Activated CD4-positive, alpha-beta T cell treated with anti-CD3 and anti-CD28 coated beads for 24 hours (primary cell): ENCODE data around the gene RIPOR3.
"Not testable (repeated sequence)": the region's sequence is repeated elsewhere in the genome, so short reads cannot be mapped to it uniquely, and the experiment has no call there.

Experiments used
- DNase-seq, 2 donors: peaks; one replicate each; pipeline ENCODE4 v3.0.0-alpha.2; 2020; ENCODE audit warnings: low read depth in 2 of 2

The RIPOR3 gene

DNA sequence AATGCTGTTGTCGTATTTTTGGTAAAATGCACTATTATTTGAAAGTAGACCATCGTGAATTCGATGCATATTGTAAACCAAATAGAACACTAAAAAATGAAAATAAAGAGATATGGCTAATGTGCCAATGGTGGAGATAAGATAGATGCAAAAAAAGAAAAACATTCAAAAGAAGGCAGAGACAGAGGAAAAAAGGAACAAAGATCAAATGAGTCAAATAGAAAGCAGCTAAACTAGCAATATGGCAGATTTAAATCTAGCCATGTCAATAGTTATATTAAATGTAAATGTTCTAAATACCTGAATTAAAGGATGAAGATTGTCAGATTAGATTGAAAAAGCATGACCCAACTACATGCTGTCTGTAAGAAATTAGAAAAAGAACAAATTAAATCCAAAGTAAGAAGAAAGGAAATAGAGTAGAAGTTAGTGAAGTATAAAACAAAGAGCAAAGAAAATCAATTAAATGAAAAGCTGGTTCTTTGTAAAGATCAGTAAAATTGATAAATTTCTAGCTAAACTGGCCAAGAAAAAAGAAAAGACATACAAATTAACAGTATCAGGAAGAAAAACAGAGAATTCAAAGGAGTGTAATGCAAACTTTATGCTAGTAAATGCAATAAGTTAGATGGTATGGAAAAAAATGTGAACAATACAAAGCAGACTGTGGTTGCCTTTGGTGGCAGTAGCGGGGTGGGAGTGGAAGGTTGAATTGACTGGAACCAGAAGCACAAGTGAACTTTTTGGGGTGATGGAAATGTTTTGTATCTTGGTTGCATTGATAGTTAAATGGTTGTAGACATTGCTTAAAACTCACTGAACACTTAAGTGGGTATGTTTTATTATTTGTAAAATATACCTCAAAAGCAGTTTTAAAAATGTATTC is 136.4 kb downstream of the RIPOR3 start:
- DNase-seq: no peak

DNA sequence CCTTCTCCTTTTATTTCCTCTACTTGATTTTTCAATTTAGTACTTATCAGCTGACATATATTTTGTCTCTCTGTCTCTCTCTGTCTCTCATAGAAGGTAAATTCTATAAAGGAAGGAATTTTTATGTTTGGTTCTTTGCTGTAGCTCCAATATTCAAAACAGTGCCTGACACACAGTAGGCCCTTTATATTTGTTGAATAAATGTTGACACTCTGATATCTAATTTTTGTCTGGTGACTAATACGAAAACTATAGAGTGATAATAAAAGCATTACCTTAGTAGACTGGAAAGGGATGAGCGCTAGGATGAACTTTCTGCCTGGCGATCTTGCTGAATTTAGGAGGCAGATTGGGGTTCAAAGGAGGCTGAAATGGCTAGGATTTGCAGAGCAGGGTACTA is 138.4 kb downstream of the RIPOR3 start:
- DNase-seq: no peak

DNA sequence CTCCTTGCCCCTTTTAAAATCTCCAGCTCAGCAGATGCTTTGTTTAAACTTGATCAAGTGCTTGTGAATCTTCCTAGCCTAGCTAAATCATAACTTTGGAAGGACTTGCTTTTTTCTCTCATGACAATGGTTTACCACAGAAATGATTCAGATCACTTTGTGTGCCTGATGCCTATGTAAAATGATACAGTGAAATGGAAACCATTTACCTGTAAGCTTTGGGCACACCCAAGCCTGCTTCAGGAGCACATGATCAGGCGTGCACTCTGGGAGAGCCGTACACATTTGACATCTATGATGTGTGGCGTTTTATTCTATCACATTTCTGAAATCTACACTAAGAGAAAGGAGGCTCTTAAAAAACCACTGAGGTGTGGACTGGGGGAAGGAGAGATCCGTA is 140.1 kb downstream of the RIPOR3 start:
- DNase-seq: no peak

DNA sequence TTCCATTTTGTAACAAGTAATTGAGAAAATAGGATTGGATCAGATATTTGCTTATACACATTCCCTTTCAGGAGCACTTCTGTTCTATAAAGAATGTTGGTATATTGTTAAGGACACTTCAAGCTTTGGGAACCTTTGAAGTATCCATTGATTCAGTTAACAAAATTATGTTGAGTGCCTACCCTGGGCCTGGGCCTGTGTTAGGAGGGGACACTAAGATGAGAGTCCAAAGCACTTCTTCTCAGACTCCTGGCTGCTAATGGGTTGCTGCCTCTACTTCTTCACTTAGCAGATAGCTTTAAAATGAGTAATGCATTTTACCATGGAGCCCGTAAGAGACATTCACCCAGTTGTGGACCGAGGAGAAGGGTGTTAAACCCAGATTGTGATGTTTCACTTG is 140.8 kb downstream of the RIPOR3 start:
- DNase-seq: no peak

DNA sequence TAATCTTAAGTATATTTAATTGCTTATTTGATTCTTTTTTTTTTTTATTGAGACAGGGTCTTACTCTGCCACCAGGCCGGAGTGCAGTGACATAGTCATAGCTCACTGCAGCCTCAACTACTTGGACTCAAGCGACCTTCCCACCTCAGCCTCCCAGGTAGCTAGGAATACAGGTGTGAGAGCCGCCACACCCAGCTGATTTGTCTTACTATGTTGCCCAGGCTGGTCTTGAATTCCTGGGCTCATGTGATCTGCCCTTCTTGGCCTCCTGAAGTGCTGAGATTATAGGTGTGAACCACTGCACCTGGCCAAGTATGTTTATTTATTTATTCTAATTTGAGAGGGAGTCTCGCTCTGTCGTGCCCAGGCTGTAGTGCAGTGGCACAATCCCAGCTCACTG is 142.9 kb downstream of the RIPOR3 start:
- no peak for DNase-seq

DNA sequence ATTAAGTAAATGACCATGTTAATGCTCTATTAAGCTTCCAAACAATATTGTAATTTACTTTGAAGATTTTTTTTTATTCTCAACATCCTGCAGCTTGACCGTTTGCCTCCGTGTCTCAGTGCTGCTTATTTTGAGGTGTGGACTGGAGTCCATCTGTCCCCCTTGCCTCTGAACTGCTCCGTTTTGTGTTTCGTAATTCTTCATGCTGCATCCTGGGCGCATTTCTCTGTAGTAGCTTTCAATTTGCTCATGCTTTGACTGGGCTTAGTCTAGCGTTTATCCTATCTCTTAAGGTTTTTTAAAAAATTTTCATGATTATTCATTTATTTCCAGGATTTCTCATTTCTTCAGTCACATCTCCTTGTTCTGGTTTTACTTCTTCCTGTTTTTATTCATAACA is 143.4 kb downstream of the RIPOR3 start:
- no peak for DNase-seq

DNA sequence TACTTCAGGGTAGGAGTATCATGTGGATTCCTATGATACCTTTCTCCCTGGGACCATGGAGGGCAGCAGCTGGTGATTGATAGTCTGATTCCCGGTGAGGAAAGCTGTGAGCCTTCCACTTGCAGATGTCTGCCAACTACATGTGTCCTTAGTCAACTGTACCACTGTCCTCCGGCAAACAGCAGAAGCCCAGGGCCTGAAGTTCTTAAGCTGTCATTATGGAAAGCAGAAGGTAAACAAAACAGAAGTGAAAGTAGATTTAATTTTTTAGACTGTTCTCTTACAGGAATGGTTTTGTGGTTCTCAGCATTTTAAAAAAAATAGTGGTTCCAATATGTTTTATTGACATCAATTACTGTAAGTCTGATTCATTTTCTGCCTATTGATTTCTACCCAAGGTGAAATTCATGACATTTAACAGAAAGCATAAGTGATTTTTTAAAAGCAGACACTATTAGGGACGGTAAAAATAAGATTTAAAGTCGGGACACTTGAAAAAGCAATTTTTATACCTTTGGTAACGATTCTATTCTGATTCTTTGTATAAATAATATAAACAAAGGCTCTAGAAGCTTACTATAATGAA is 144.5 kb downstream of the RIPOR3 start:
- DNase-seq: no peak

DNA sequence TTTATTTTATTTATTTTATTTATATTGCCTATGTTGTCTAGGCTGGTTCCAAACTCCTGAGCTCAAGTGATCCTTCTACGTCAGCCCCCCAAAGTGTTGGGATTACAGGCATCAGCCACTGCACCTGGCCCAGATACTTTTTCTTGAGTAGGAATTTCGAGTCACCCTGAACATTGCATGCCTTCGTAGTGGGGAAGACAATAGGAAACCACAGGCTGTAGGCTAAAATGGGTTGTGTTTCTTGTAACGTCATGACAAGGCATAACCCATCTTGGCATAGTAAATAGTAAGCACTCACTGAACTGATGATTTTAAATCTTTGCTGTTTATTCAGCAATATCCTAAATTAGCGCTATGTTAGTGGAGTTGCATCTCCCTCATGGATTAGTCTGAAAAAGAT is 146.2 kb downstream of the RIPOR3 start:
- DNase-seq: no peak

DNA sequence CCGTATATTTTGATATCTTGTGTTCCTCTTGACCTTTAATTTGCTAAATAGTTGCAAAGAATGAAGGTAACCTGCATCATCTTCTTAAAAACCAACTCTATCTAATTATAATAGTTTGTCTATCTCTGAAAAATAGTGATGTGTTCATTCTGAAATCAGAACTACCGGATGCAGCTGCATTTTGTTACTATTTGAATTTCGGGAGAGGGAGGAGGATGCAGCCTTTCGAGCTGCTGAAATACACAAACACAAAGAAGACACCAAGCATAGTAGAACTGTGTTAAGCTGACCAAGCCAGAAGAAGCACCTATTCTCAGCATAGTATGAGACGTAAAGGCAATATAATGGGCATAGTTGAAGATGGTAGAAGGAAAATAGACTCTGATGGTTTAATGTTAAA is 148.0 kb downstream of the RIPOR3 start:
- DNase-seq: no peak

DNA sequence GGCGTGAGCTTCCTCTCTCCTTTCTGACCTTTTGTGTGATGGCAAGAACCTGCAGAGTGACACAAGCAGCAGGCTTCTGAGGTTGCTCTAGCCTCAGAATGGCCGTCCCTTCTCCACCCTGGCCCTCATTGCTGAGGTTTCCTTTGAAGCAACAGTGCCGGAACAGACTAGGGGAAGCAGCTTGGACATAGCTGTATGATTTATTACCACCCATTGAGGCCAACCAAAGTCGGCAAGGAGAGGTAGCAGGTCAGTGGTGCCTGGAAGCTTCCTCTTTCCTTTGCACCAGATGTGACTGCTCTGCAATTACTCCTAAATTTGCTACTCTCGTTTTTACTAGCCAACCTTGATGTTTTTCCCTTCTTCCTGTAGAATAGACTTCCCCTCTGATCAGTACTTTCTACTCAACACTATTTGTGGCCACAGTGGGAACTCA is 149.7 kb downstream of the RIPOR3 start:
- no peak for DNase-seq

DNA sequence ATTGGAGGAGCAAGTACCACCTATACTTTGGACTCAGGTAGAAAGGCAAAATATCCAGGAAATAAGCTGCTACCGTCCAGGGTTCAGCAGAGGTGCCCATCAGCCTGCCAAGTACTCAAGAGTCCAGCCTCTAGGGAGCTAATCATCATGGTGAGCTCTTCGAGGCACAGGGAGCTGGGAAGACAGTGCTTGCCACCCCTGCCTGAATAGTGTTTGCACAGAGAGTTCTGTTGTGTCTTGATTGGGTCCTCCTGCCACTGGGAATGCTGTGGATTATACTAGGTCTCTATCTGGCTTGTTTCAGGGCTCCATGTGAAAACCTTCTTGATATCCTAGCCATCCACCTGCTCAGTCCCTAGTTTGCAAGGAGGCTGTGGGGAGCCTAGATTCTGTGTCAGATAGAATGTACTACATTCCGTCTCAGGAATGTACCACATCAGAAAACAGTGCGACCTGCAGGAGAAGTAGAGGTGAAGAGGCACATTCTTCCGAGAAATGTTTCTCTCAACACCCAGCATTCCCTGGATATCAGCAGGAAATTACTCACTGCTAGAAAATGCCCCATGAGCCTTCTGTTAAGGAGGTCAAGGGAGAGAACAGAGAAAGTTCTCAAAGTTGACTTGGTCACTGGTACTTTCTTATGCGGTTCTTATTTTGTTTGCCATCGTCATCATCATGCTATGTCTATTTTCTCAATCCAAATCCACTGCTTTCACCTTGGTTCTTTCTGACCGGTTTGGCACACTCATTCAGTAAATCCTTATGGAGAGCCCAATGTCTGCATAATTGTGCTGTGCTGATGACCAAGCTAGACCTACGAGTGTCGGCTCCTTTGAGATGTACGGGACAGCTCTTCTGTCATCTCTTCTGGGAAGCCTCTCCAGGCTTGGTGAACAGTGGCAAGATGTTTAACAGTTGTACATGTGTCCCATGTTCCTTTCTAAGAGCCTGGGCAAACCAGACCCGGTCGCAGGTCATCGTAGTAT is 150.4 kb downstream of the RIPOR3 start:
- DNase-seq: no peak

DNA sequence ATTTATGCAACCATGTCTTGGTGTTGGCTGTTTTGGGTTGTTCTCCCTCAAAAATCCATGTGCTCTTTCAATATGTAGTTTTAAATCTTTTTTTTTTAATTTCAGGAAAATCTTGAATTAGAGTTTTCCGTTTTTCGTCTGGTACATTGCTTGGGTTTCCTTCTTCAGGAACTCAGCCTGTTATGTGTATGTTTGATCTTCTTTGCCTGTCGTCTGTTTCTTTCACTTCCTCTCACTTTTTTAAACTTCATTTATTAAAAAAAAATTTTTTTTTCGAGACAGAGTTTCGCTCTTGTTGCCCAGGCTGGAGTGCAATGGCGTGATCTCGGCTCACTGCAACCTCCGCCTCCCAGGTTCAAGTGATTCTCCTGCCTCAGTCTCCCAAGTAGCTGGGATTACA is 151.5 kb downstream of the RIPOR3 start:
- not testable (repeated sequence) for DNase-seq

DNA sequence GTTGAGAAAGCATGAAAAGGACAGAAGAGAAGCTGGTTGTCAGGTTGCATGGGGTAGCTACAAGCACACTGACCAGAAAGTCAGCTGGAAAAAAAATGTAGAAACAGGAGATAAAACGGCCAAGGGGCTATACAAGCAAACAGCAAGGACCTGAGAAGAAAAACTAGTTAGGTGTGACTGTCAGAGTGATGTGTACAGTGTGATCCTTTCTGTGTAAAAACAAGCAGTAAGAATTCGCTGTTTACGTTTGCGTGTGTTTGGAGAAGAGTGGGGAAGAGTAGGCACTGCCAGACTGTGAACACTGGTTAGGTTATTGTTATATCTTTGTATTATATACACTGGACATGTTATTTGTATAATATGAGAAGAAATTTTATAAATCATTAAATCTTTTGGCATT is 153.1 kb downstream of the RIPOR3 start:
- DNase-seq: no peak

DNA sequence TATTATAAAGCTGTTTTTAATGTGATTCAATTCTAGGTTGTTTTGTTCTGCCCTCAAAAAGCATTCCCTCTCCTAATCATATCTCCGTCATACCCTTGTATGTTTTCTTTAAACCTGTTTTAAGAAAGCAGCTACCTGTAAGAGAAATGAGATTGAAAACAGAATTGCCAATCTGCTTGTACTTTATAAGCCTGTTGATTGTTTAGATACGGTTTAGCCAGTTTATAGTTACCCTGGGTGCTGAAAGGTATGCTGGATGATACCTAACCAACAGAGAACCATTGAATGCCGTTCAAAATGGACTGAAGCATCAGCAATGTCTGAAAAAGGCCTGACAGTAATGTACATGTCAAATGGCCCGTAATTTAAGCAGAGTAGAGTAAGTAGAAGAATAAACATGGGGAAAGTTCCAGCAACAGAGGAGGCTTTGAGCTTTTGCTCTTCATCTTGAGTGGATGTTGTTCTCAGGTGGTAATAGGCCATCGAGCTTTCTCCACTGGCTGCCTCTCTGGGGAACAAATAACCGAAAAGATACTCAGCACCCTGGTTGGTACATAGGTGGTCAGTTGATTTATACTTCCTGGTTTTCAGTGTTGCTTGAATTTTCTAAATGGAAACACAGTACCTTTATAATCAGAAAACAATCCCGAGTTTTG is 153.7 kb downstream of the RIPOR3 start:
- DNase-seq: no peak

DNA sequence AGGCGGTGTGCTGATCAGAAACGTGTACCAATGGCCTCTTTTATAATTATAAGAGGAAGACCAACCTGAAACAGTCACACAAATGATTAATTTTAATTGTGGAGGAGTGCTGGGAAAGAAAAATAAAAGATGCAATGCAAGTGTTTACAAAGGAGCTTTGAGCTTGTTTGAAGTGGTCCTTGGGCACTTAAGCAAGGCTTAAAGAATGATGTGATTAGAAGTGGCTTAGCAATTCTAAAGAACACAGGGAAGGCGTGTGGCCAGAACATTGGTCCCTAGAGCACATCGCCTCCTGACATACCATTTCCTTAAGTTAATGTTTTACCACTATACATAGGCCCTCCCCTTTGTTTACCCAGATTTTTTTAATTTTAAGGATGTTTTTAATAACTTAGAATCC is 155.0 kb downstream of the RIPOR3 start:
- no peak for DNase-seq
